B cell (primary cell): ENCODE results near the gene RHOA. TPM values are rescaled to one million over a fixed set of nuclear protein-coding genes. Genes with fewer than 3 reads are reported as not detected.

ENCODE experiments used
- ATAC-seq: fragments of 200-7000 bp; cut with Tn5 transposase; one replicate; pipeline ENCODE4 v1.10.0; 2021; ENCODE audit warnings: low read depth, mild to moderate bottlenecking, moderate number of reproducible peaks, moderate library complexity
- CTCF ChIA-PET: fragments of 350-600 bp; sonication (Branson Sonifier 250); formaldehyde crosslinking; loops from one replicate; lab custom pipeline; 2021; ENCODE audit warnings: antibody characterized with exemption, inconsistent platforms; lab: Charles Lee
- POLR2A ChIA-PET: fragments of 350-600 bp; sonication (Branson Sonifier 250); formaldehyde crosslinking; loops from one replicate; lab custom pipeline; 2021; ENCODE audit warnings: antibody characterized with exemption; lab: Charles Lee
- DNase-seq: peaks from one replicate; pipeline ENCODE4 v3.0.0; 2013
- H2AFZ ChIP-seq: 2 replicates; pipeline ENCODE4 v1.6.1; 2012; ENCODE audit warnings: mild to moderate bottlenecking, low read depth, low read length; ENCODE audit not compliant: insufficient read depth, poor library complexity, severe bottlenecking
- H3K27ac ChIP-seq, 2 donors: 1 replicate in 1 of 2; 2 replicates in 1 of 2; pipeline ENCODE4 v1.5.1; 2012 to 2013; ENCODE audit warnings: low read length in 2 of 2, mild to moderate bottlenecking in 2 of 2, moderate library complexity in 1 of 2
- H3K27me3 ChIP-seq, 4 experiments: fragments of 200-600 bp in 1 of 4; sonication (generic) in 1 of 4; replicated peaks in 1 of 4; 1 replicate in 2 of 4; 2 replicates in 2 of 4; pipeline versions ENCODE4 v1.6.1 to v1.7.0; 2013 to 2016; ENCODE audit warnings: low read length in 3 of 4, mild to moderate bottlenecking in 2 of 4, mixed read lengths in 1 of 4, moderate library complexity in 1 of 4; ENCODE audit not compliant: insufficient read depth in 4 of 4, control insufficient read depth in 3 of 4; ENCODE audit errors: control extremely low read depth in 1 of 4
- H3K36me3 ChIP-seq, 2 experiments: replicated peaks in 1 of 2; 1 replicate in 1 of 2; 2 replicates in 1 of 2; pipeline versions ENCODE4 v1.6.1 to v1.7.1; 2013; ENCODE audit warnings: low read length in 1 of 2; ENCODE audit not compliant: insufficient read depth in 2 of 2, control insufficient read depth in 1 of 2; ENCODE audit errors: control extremely low read depth in 1 of 2, extremely low read depth in 1 of 2
- H3K4me1 ChIP-seq, 2 donors: fragments of 200-600 bp in 1 of 2; sonication (generic) in 1 of 2; 1 replicate in 1 of 2; 2 replicates in 1 of 2; pipeline versions ENCODE4 v1.5.1 to v1.6.1; 2013 to 2017; ENCODE audit warnings: low read length in 2 of 2; ENCODE audit not compliant: control insufficient read depth in 2 of 2, insufficient read depth in 2 of 2
- H3K4me2 ChIP-seq: replicated peaks from 2 replicates; pipeline ENCODE3; 2012; ENCODE audit warnings: mild to moderate bottlenecking, low read depth, low read length; ENCODE audit not compliant: poor library complexity, severe bottlenecking
- H3K4me3 ChIP-seq, 5 experiments: fragments of 200-600 bp in 1 of 5; sonication (generic) in 1 of 5; 1 replicate in 3 of 5; 2 replicates in 2 of 5; pipeline versions ENCODE4 v1.5.1 to v1.7.0; 2011 to 2016; ENCODE audit warnings: low read length in 4 of 5, mild to moderate bottlenecking in 4 of 5, low read depth in 2 of 5, control low read depth in 1 of 5, moderate library complexity in 1 of 5; ENCODE audit not compliant: insufficient read depth in 1 of 5; ENCODE audit errors: control extremely low read depth in 1 of 5, extremely low read depth in 1 of 5
- H3K79me2 ChIP-seq: fragments of 200-600 bp; sonication (generic); one replicate; pipeline ENCODE4 v1.6.0; 2016; ENCODE audit warnings: low read length; ENCODE audit not compliant: control insufficient read depth, insufficient read depth
- H3K9ac ChIP-seq: fragments of 200-600 bp; sonication (generic); 2 replicates; pipeline ENCODE4 v1.6.1; 2017; ENCODE audit warnings: mild to moderate bottlenecking, low read length, moderate library complexity
- H3K9me3 ChIP-seq, 3 donors: one replicate each; pipeline versions ENCODE4 v1.6.1 to v1.7.1; 2013; ENCODE audit warnings: low read length in 2 of 3; ENCODE audit not compliant: control insufficient read depth in 2 of 3, insufficient read depth in 1 of 3; ENCODE audit errors: control extremely low read depth in 1 of 3
- H4K20me1 ChIP-seq: 2 replicates; pipeline ENCODE4 v1.6.0; 2012; ENCODE audit warnings: mild to moderate bottlenecking, low read length; ENCODE audit not compliant: insufficient read depth, control insufficient read depth, poor library complexity, severe bottlenecking
- H3K27ac Mint-ChIP-seq: one replicate; pipeline ENCODE4 v1.8.0; 2021; ENCODE audit warnings: mixed read lengths
- H3K27me3 Mint-ChIP-seq: one replicate; pipeline ENCODE4 v1.8.0; 2021; ENCODE audit warnings: mixed read lengths
- H3K4me1 Mint-ChIP-seq: one replicate; pipeline ENCODE4 v1.8.0; 2021; ENCODE audit warnings: mixed read lengths
- H3K4me3 Mint-ChIP-seq: one replicate; pipeline ENCODE4 v1.8.0; 2021; ENCODE audit warnings: mixed read lengths
- H3K9me3 Mint-ChIP-seq: one replicate; pipeline ENCODE4 v1.8.0; 2022; ENCODE audit warnings: mixed read lengths; ENCODE audit not compliant: insufficient read depth
- EZH2 ChIP-seq: IDR thresholded peaks from 2 replicates; pipeline ENCODE4 v1.6.1; 2012; ENCODE audit warnings: borderline replicate concordance, low read depth, mild to moderate bottlenecking, moderate library complexity, low read length; ENCODE audit not compliant: insufficient read depth, poor library complexity, severe bottlenecking
- WGBS: methylation state at CpG from one replicate; pipeline ENCODE4 v1.1.5; 2013; ENCODE audit warnings: missing lambda C conversion rate; ENCODE audit not compliant: insufficient coverage; 5-methylcytosine and 5-hydroxymethylcytosine counted together
- intact Hi-C: fragments of 100-400 bp; cut with micrococcal nuclease; formaldehyde crosslinking; loops from one replicate; pipeline ENCODE4 v1.10.0; 2022
- polyA plus RNA-seq: library from polyadenylated mRNA; depleted of rRNA; stranded (reverse); fragments of >200 nt; gene quantifications from 2 replicates; pipeline ENCODE4 v1.2.3, GENCODE V29; 2012
- total RNA-seq, 2 donors: library from RNA; stranded (reverse); fragments of 120-200 nt in 1 of 2; gene quantifications; 1 replicate in 1 of 2; 2 replicates in 1 of 2; pipeline versions ENCODE4 v1.2.3 to v1.2.4, GENCODE V29; 2013 to 2022
- TF ChIP-seq, protein P1 (sequence below): fragments of 200-600 bp; IDR thresholded peaks from one replicate; pipeline ENCODE4 v1.8.0; 2022; ENCODE audit warnings: antibody characterized with exemption, mild to moderate bottlenecking

Gene RHOA
- total and polyA plus RNA-seq, 2 donors (not counting 1 experiment from before 2014, with no cell fraction given) = 244 to 298 TPM

GRCh38 chr3:49339581-49339940 is 72.2 kb downstream of the RHOA start:
- H3K4me1 Mint-ChIP-seq = peaks cover 49% of the 10 kb centered on the region
- peak overlapping the region; percentile 69 for H2AFZ ChIP-seq
- H4K20me1 ChIP-seq = peaks cover 12% of the 10 kb centered on the region
- peak overlapping the region; percentile 75 for H3K4me2 ChIP-seq
- intact Hi-C loops = no loop called here
- no peaks in the 10 kb centered on the region for H3K9me3 ChIP-seq
- peak overlapping the region; percentile 83 for H3K4me3 Mint-ChIP-seq
- H3K9me3 Mint-ChIP-seq = no peaks in the 10 kb centered on the region
- H3K79me2 ChIP-seq = peaks cover 65% of the 10 kb centered on the region
- peaks cover 6 to 22% of the 10 kb centered on the region in 2 experiments for H3K36me3 ChIP-seq
- H3K27me3 ChIP-seq = no peaks in the 10 kb centered on the region
- peak overlapping the region; percentile 82 to 96 (median 90) for H3K4me3 ChIP-seq
- DNase-seq = no peak
- peak overlapping the region; percentile 97 for H3K27ac Mint-ChIP-seq
- no peak for ATAC-seq
- under 1% methylated on average over 16 of the region's 17 CpGs for WGBS
- ChIA-PET CTCF (interaction anchor here (0.9 to 6.7 kb wide), 21 partner anchors 12 to 352 kb away, joined by 3 to 137 read pairs (median 4); partner anchors contain the start of genes AMT, DAG1, GPX1 and KLHDC8B), POLR2A (interaction anchor here (0.6 to 3.5 kb wide), 17 partner anchors 12 to 493 kb away, joined by 3 to 47 read pairs (median 7); partner anchors contain the start of genes DAG1, GPX1, NDUFAF3 and NICN1)
- H3K4me1 ChIP-seq = peaks cover 55 to 64% of the 10 kb centered on the region in 2 donors
- no peaks in the 10 kb centered on the region for H3K27me3 Mint-ChIP-seq
- H3K9ac ChIP-seq = peak overlapping the region; percentile 74
- no peak for TF ChIP-seq EZH2
- TF ChIP-seq, protein P1, sequence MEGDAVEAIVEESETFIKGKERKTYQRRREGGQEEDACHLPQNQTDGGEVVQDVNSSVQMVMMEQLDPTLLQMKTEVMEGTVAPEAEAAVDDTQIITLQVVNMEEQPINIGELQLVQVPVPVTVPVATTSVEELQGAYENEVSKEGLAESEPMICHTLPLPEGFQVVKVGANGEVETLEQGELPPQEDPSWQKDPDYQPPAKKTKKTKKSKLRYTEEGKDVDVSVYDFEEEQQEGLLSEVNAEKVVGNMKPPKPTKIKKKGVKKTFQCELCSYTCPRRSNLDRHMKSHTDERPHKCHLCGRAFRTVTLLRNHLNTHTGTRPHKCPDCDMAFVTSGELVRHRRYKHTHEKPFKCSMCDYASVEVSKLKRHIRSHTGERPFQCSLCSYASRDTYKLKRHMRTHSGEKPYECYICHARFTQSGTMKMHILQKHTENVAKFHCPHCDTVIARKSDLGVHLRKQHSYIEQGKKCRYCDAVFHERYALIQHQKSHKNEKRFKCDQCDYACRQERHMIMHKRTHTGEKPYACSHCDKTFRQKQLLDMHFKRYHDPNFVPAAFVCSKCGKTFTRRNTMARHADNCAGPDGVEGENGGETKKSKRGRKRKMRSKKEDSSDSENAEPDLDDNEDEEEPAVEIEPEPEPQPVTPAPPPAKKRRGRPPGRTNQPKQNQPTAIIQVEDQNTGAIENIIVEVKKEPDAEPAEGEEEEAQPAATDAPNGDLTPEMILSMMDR = no peak
- peak overlapping the region; percentile 96 to 99 for H3K27ac ChIP-seq

GRCh38 chr3:49333916-49334633 is 77.7 kb downstream of the RHOA start:
- no peak overlapping the region for H3K4me3 Mint-ChIP-seq
- Histone ChIP-seq H3K27me3 (no peaks in the 10 kb centered on the region), H3K9me3 (no peaks in the 10 kb centered on the region), H3K4me2 (no peak overlapping the region), H3K4me3 (no peak overlapping the region), H4K20me1 (peaks cover 12% of the 10 kb centered on the region), H3K27ac (no peak overlapping the region), H2AFZ (no peak overlapping the region), H3K36me3 (peaks cover 27 to 56% of the 10 kb centered on the region in 2 experiments), H3K4me1 (peaks cover 11 to 13% of the 10 kb centered on the region in 2 donors), H3K9ac (no peak overlapping the region), H3K79me2 (peaks cover 95% of the 10 kb centered on the region)
- H3K4me1 Mint-ChIP-seq = peaks cover 9% of the 10 kb centered on the region
- DNase-seq (no peak), ATAC-seq (no peak)
- POLR2A ChIA-PET = interaction anchor here (0.6 kb wide), 1 partner anchor 17 kb away, joined by 3 read pairs; no protein-coding TSS in a partner anchor
- no peaks in the 10 kb centered on the region for H3K27me3 Mint-ChIP-seq
- CTCF ChIA-PET = interaction anchor here (1.0 to 6.7 kb wide), 3 partner anchors 114 to 169 kb away, joined by 3 to 137 read pairs (median 7); no protein-coding TSS in a partner anchor
- H3K9me3 Mint-ChIP-seq = no peaks in the 10 kb centered on the region
- H3K27ac Mint-ChIP-seq = no peak overlapping the region
- TF ChIP-seq EZH2 = no peak
- TF ChIP-seq, protein P1 = no peak
- no CpG with 5 or more reads among the region's 5 CpGs for WGBS
- intact Hi-C loops = no loop called here
